GM12878 (cell line): ENCODE data around the gene ZNF467.

ENCODE experiments used
- BHLHE40 ChIP-seq, 2 experiments: fragments of 450-650 bp in 1 of 2; IDR thresholded peaks; 2 replicates each; pipeline ENCODE4 v1.6.1; 2011 to 2017; ENCODE audit warnings: low read depth in 2 of 2, borderline replicate concordance in 1 of 2, improper control_type of control experiment in 1 of 2, low read length in 1 of 2, mild to moderate bottlenecking in 1 of 2
- E4F1 ChIP-seq: fragments of 450-650 bp; IDR thresholded peaks from 2 replicates; pipeline ENCODE4 v1.6.1; 2018; ENCODE audit warnings: borderline replicate concordance, mild to moderate bottlenecking; ENCODE audit not compliant: partially characterized antibody
- JUNB ChIP-seq: IDR thresholded peaks from 2 replicates; pipeline ENCODE4 v1.6.1; 2016; ENCODE audit warnings: antibody characterized with exemption, mild to moderate bottlenecking
- POLR2A ChIP-seq: IDR thresholded peaks from 2 replicates; pipeline ENCODE4 v1.6.1; 2011; ENCODE audit warnings: low read depth, mild to moderate bottlenecking, low read length
- RFX5 ChIP-seq: IDR thresholded peaks from 2 replicates; pipeline ENCODE4 v1.6.1; 2011; ENCODE audit warnings: low read depth, low read length, improper control_type of control experiment
- SIN3A ChIP-seq: IDR thresholded peaks from 2 replicates; pipeline ENCODE4 v1.6.1; 2012; ENCODE audit warnings: low read depth, low read length, improper control_type of control experiment
- TAF1 ChIP-seq: IDR thresholded peaks from 2 replicates; pipeline ENCODE4 v1.6.1; 2011; ENCODE audit warnings: mild to moderate bottlenecking, low read depth, low read length, borderline replicate concordance
- TBL1XR1 ChIP-seq: IDR thresholded peaks from 2 replicates; pipeline ENCODE4 v1.6.1; 2012; ENCODE audit warnings: low read depth, low read length, improper control_type of control experiment
- ZNF24 ChIP-seq: fragments of 450-650 bp; IDR thresholded peaks from 2 replicates; pipeline ENCODE4 v1.6.1; 2017; ENCODE audit warnings: antibody characterized with exemption, mild to moderate bottlenecking
- TF ChIP-seq, protein P1 (sequence below), 3 experiments: IDR thresholded peaks in 2 of 3; conservative IDR thresholded peaks in 1 of 3; 2 replicates each; pipeline ENCODE4 v1.5.1; 2011; ENCODE audit warnings: low read depth in 3 of 3, low read length in 3 of 3, mild to moderate bottlenecking in 3 of 3, control low read depth in 2 of 3, moderate library complexity in 2 of 3, inconsistent platforms in 1 of 3, mixed read lengths in 1 of 3; ENCODE audit not compliant: control insufficient read depth in 2 of 3, insufficient read depth in 1 of 3; ENCODE audit errors: extremely low read depth in 1 of 3

DNA sequence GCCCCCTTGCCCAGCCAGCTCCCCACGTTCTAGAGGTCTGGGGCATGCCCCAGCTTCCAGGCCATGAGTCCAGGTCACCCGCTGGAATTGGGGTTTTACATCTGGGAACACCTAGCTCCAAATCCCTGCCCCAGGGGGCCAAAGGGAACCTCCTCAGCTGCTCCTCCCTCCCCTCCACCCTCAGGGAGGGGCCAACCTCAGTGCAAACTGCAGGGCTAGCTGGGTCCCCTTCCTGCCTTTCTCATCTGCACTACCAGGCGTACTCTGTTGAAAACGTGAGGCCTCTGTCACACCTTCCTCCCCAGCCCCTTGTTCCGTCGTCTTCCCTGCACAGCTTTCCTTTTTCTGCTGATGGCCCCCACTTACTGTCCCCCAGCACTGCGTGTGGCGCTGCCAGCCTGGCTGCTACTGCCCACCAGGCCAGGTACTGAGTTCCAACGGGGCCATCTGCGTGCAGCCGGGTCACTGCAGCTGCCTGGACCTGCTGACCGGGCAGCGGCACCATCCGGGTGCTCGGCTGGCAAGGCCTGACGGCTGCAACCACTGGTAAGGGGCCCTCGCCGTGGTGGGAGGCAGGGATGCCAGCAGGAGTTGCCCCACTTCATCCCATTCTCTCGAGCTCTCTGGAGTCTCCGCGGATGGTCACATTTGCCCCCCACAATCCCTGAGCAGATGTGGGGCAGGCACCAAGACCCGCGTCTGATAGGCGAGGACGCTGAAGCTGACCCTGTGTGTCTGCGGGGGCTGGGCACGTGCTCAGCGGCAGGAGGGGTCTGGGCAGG lies 40.1 kb upstream of the ZNF467 start:
- TF ChIP-seq POLR2A: no peak
- TF ChIP-seq BHLHE40 (IDR thresholded peaks at IDR 0.05; ENCODE audit: borderline replicate concordance in 1 of 2, low read depth in 2 of 2, low read length in 1 of 2): no peak
- TF ChIP-seq, protein P1, sequence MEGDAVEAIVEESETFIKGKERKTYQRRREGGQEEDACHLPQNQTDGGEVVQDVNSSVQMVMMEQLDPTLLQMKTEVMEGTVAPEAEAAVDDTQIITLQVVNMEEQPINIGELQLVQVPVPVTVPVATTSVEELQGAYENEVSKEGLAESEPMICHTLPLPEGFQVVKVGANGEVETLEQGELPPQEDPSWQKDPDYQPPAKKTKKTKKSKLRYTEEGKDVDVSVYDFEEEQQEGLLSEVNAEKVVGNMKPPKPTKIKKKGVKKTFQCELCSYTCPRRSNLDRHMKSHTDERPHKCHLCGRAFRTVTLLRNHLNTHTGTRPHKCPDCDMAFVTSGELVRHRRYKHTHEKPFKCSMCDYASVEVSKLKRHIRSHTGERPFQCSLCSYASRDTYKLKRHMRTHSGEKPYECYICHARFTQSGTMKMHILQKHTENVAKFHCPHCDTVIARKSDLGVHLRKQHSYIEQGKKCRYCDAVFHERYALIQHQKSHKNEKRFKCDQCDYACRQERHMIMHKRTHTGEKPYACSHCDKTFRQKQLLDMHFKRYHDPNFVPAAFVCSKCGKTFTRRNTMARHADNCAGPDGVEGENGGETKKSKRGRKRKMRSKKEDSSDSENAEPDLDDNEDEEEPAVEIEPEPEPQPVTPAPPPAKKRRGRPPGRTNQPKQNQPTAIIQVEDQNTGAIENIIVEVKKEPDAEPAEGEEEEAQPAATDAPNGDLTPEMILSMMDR (IDR thresholded peaks at IDR 0.05 in 2 of 3, conservative IDR thresholded peaks at IDR 0.05 in 1 of 3; ENCODE audit: control insufficient read depth in 2 of 3, extremely low read depth in 1 of 3, insufficient read depth in 1 of 3, low read depth in 3 of 3, low read length in 3 of 3): no peak
- TF ChIP-seq TBL1XR1: no peak
- TF ChIP-seq RFX5: no peak
- no peak for TF ChIP-seq SIN3A
- TF ChIP-seq ZNF24: no peak
- no peak for TF ChIP-seq TAF1
- TF ChIP-seq E4F1: no peak
- TF ChIP-seq JUNB: no peak
